GM19240 (cell line): ENCODE measurements around the gene SHKBP1.
"Not testable (repeated sequence)": the region's sequence is repeated elsewhere in the genome, so short reads cannot be mapped to it uniquely, and the experiment has no call there.

Experiments used
- DNase-seq: peaks from one replicate; pipeline ENCODE4 v3.0.0; 2011; ENCODE audit warnings: low spot score; ENCODE audit not compliant: insufficient read length

SHKBP1 gene

GRCh38 chr19:40576585-40577451, at the start of gene SHKBP1:
TSS of gene SHKBP1 (plus strand) at chr19:40576873. CDS start at chr19:40576900, 27 bp downstream.
- peak; percentile 99 for DNase-seq

- DNase-seq = no peak
These were observed 48.6 kb upstream of the SHKBP1 start for GRCh38 chr19:40528078-40528477.

GRCh38 chr19:40528533-40529092, 48.1 kb upstream of the SHKBP1 start:
- DNase-seq = no peak

- peak; percentile 98 for DNase-seq
These were observed 47.3 kb upstream of the SHKBP1 start for GRCh38 chr19:40529093-40529954.

GRCh38 chr19:40530091-40530901, 46.4 kb upstream of the SHKBP1 start:
- no peak for DNase-seq

- DNase-seq = no peak
These were observed 43.2 kb upstream of the SHKBP1 start for GRCh38 chr19:40533508-40533907.

- DNase-seq = no peak
These were observed 42.5 kb upstream of the SHKBP1 start for GRCh38 chr19:40534148-40534547.

- no peak for DNase-seq
These were observed 37.6 kb upstream of the SHKBP1 start for GRCh38 chr19:40539070-40539469.

- no peak for DNase-seq
These were observed 34.3 kb upstream of the SHKBP1 start for GRCh38 chr19:40542202-40542859.

GRCh38 chr19:40543029-40543597, 33.6 kb upstream of the SHKBP1 start:
- DNase-seq = no peak

- DNase-seq = not testable (repeated sequence)
These were observed 30.4 kb upstream of the SHKBP1 start for GRCh38 chr19:40546153-40546841.

- DNase-seq = not testable (repeated sequence)
These were observed 29.5 kb upstream of the SHKBP1 start for GRCh38 chr19:40547190-40547589.

- no peak for DNase-seq
These were observed 28.8 kb upstream of the SHKBP1 start for GRCh38 chr19:40547836-40548235.

GRCh38 chr19:40549007-40549708, 27.5 kb upstream of the SHKBP1 start:
- DNase-seq = peak; percentile 68

- DNase-seq = no peak
These were observed 25.7 kb upstream of the SHKBP1 start for GRCh38 chr19:40550951-40551350.

GRCh38 chr19:40552848-40553247, 23.8 kb upstream of the SHKBP1 start:
- DNase-seq = no peak

- DNase-seq = no peak
These were observed 22.5 kb upstream of the SHKBP1 start for GRCh38 chr19:40553885-40554857.
